Right cardiac atrium (tissue), 5 donors: ENCODE data around the gene CHAF1B. TPM values are rescaled to one million over a fixed set of nuclear protein-coding genes. Genes with fewer than 3 reads are reported as not detected.
A peak's percentile ranks its signal among the peaks of the same experiment; 100 is the strongest.
"Not testable (repeated sequence)": the region's sequence is repeated elsewhere in the genome, so short reads cannot be mapped to it uniquely, and the experiment has no call there.

Experiments used
- ATAC-seq, 2 donors: fragments of 200-7000 bp; cut with Tn5 transposase; one replicate each; pipeline versions ENCODE4 v1.8.0 to v1.9.1; 2020; ENCODE audit warnings: moderate library complexity in 2 of 2, mild to moderate bottlenecking in 1 of 2
- DNase-seq, 3 donors: peaks; one replicate each; pipeline ENCODE4 v3.0.0-alpha.2; 2020
- H3K27ac ChIP-seq: one replicate; pipeline ENCODE4 v1.5.1; 2013; ENCODE audit warnings: mild to moderate bottlenecking, low read length, control low read depth, moderate library complexity
- H3K27me3 ChIP-seq: one replicate; pipeline ENCODE4 v1.6.1; 2013; ENCODE audit not compliant: control insufficient read depth, insufficient read depth
- H3K4me1 ChIP-seq: one replicate; pipeline ENCODE4 v1.6.1; 2013; ENCODE audit warnings: low read length; ENCODE audit not compliant: control insufficient read depth, insufficient read depth
- H3K4me3 ChIP-seq: one replicate; pipeline ENCODE4 v1.5.1; 2013; ENCODE audit warnings: low read length, control low read depth
- H3K9me3 ChIP-seq: one replicate; pipeline ENCODE4 v1.6.1; 2013; ENCODE audit warnings: low read length; ENCODE audit not compliant: control insufficient read depth
- WGBS: extraction: QIAGEN DNeasy Blood & Tissue Kit; methylation state at CpG from one replicate; pipeline ENCODE4 v1.1.7; 2013; 5-methylcytosine and 5-hydroxymethylcytosine counted together
- intact Hi-C, 4 donors: fragments of 100-400 bp; cut with DNase I; formaldehyde crosslinking; loops; one replicate each; pipeline versions ENCODE4 v1.11.0 to v1.14.0; 2022 to 2023
- long read RNA-seq, 4 donors: library from polyadenylated mRNA; unstranded; transcript quantifications; one replicate each; pipeline ENCODE4 v2.0.0, GENCODE V29; 2020 to 2021
- polyA plus RNA-seq: library from polyadenylated mRNA; stranded (reverse); fragments of 200-250 nt; gene quantifications from one replicate; pipeline ENCODE4 v1.2.3, GENCODE V29; 2013
- total RNA-seq, 4 donors: library from RNA; stranded (reverse); fragmentation: NEBNext Ultra II Directional; extraction: Animal tissue kit (Norgen Biotek cat#: 25700); gene quantifications; one replicate each; pipeline ENCODE4 v1.2.1, GENCODE V29; 2021
- donor health status: healthy with polysubstance abuse.
- donor health status: DM: no; HTN: yes; CAD: no.
- donor health status: DM: no; HTN: no; CAD: no.
- donor health status: DM: no; HTN: yes; CAD: no; lungs with severe emphysema.
- donor health status: DM: yes; HTN: yes; CAD: no.

CHAF1B gene
- total RNA-seq (1 to 10 TPM in 1 of 4 donors, under 1 TPM in 3; 0.74 to 1.3 (median 0.76) TPM), polyA plus RNA-seq (0.61 TPM)
- long read RNA-seq, donor 1, full-length matches to known transcripts: 6 of 6 reads
- long read RNA-seq, donor 1, partial matches to known transcripts: 0 of 6 reads
- long read RNA-seq, donor 1, other reads (novel, unspliced or antisense): 0 of 6 reads
- long read RNA-seq, donor 2: 0 reads
- long read RNA-seq, donor 3, full-length matches to known transcripts: 6 of 7 reads
- long read RNA-seq, donor 3, partial matches to known transcripts: 0 of 7 reads
- long read RNA-seq, donor 3, other reads (novel, unspliced or antisense): 1 of 7 reads
- long read RNA-seq, donor 4, full-length matches to known transcripts: 1 of 1 reads
- long read RNA-seq, donor 4, partial matches to known transcripts: 0 of 1 reads
- long read RNA-seq, donor 4, other reads (novel, unspliced or antisense): 0 of 1 reads

- Histone ChIP-seq H3K9me3 (no peaks in the 10 kb centered on the region), H3K4me3 (peak within 1 kb of the TSS; percentile 85), H3K27me3 (no peaks in the 10 kb centered on the region), H3K4me1 (no peaks in the 10 kb centered on the region), H3K27ac (no peak within 1 kb of the TSS)
- intact Hi-C loops: no loop called here
- 2% methylated on average over 77 of the region's 77 CpGs for WGBS
- ATAC-seq (peak; percentile 95 to 96), DNase-seq (peak; percentile 80 to 93 (median 92))
These were observed at the start of gene CHAF1B for GRCh38 chr21:36385233-36386030. Gene CHAF1B (plus strand): TSS chr21:36385392. CDS start chr21:36386137, 745 bp downstream.

GRCh38 chr21:36337099-36337509 is 48.1 kb upstream of the CHAF1B start:
- Histone ChIP-seq H3K27ac (no peak overlapping the region), H3K4me3 (no peak overlapping the region), H3K4me1 (peaks cover 1% of the 10 kb centered on the region), H3K9me3 (no peaks in the 10 kb centered on the region), H3K27me3 (no peaks in the 10 kb centered on the region)
- intact Hi-C loops: no loop called here
- DNase-seq (no peak), ATAC-seq (peak in 1 of 2 donors; percentile 43)
- WGBS: 94% methylated on average over 3 of the region's 3 CpGs

- no peak for DNase-seq
- ATAC-seq: no peak
- WGBS: 98% methylated on average over 10 of the region's 10 CpGs
- Histone ChIP-seq H3K27me3 (no peaks in the 10 kb centered on the region), H3K9me3 (no peaks in the 10 kb centered on the region), H3K4me1 (no peaks in the 10 kb centered on the region), H3K4me3 (no peak overlapping the region), H3K27ac (no peak overlapping the region)
- intact Hi-C loops: no loop called here
These were observed 46.2 kb upstream of the CHAF1B start for GRCh38 chr21:36338975-36339374.

GRCh38 chr21:36342581-36342980 is 42.6 kb upstream of the CHAF1B start:
- ATAC-seq, H3K27ac ChIP-seq, DNase-seq, H3K9me3 ChIP-seq, intact Hi-C loops, H3K4me1 ChIP-seq, H3K4me3 ChIP-seq, H3K27me3 ChIP-seq: not testable (repeated sequence)
- WGBS: 92% methylated on average over 7 of the region's 7 CpGs

GRCh38 chr21:36344931-36345330 is 40.3 kb upstream of the CHAF1B start:
- WGBS: 59% methylated on average over 1 of the region's 1 CpG

GRCh38 chr21:36347278-36347961 is 37.8 kb upstream of the CHAF1B start:
- ATAC-seq (no peak), DNase-seq (no peak)
- H3K9me3 ChIP-seq: no peaks in the 10 kb centered on the region
- H3K27ac ChIP-seq: no peak overlapping the region
- intact Hi-C loops: no loop called here
- no peaks in the 10 kb centered on the region for H3K27me3 ChIP-seq
- WGBS: 76% methylated on average over 3 of the region's 3 CpGs
- no peak overlapping the region for H3K4me3 ChIP-seq
- peaks cover 1% of the 10 kb centered on the region for H3K4me1 ChIP-seq

More at GRCh38 chr21:36344931-36345330, 40.3 kb upstream of the CHAF1B start:
- H3K27ac ChIP-seq: no peak overlapping the region
- no peaks in the 10 kb centered on the region for H3K9me3 ChIP-seq
- H3K27me3 ChIP-seq: no peaks in the 10 kb centered on the region
- ATAC-seq: no peak
- intact Hi-C loops: no loop called here
- H3K4me3 ChIP-seq: no peak overlapping the region
- H3K4me1 ChIP-seq: no peaks in the 10 kb centered on the region
- no peak for DNase-seq

GRCh38 chr21:36347962-36348328 is 37.2 kb upstream of the CHAF1B start:
- H3K4me1 ChIP-seq: peaks cover 1% of the 10 kb centered on the region
- no peak overlapping the region for H3K27ac ChIP-seq
- H3K27me3 ChIP-seq: no peaks in the 10 kb centered on the region
- no peak overlapping the region for H3K4me3 ChIP-seq
- DNase-seq: no peak
- intact Hi-C loops: no loop called here
- 82% methylated on average over 2 of the region's 2 CpGs for WGBS
- H3K9me3 ChIP-seq: no peaks in the 10 kb centered on the region
- no peak for ATAC-seq

- Histone ChIP-seq H3K27me3 (no peaks in the 10 kb centered on the region), H3K27ac (no peak overlapping the region), H3K4me1 (peaks cover 1% of the 10 kb centered on the region), H3K4me3 (no peak overlapping the region), H3K9me3 (no peaks in the 10 kb centered on the region)
- intact Hi-C loops: no loop called here
- DNase-seq: no peak
- no peak for ATAC-seq
- WGBS: 97% methylated on average over 2 of the region's 2 CpGs
These were observed 35.9 kb upstream of the CHAF1B start for GRCh38 chr21:36349315-36349714.

GRCh38 chr21:36350282-36350910 is 34.8 kb upstream of the CHAF1B start:
- Histone ChIP-seq H3K4me3 (no peak overlapping the region), H3K9me3 (no peaks in the 10 kb centered on the region), H3K27me3 (no peaks in the 10 kb centered on the region), H3K4me1 (peaks cover 1% of the 10 kb centered on the region), H3K27ac (no peak overlapping the region)
- intact Hi-C loops: no loop called here
- DNase-seq: no peak
- ATAC-seq: peak; percentile 39 to 52
- 67% methylated on average over 11 of the region's 11 CpGs for WGBS

GRCh38 chr21:36354918-36355680 is 30.1 kb upstream of the CHAF1B start:
- DNase-seq: no peak
- no peak overlapping the region for H3K4me3 ChIP-seq
- H3K4me1 ChIP-seq: peaks cover 1% of the 10 kb centered on the region
- WGBS: 83% methylated on average over 5 of the region's 5 CpGs
- no peak for ATAC-seq
- H3K27me3 ChIP-seq: no peaks in the 10 kb centered on the region
- no peak overlapping the region for H3K27ac ChIP-seq
- intact Hi-C loops: no loop called here
- H3K9me3 ChIP-seq: no peaks in the 10 kb centered on the region
